ENCODE data around the gene HOXC5.

DNA sequence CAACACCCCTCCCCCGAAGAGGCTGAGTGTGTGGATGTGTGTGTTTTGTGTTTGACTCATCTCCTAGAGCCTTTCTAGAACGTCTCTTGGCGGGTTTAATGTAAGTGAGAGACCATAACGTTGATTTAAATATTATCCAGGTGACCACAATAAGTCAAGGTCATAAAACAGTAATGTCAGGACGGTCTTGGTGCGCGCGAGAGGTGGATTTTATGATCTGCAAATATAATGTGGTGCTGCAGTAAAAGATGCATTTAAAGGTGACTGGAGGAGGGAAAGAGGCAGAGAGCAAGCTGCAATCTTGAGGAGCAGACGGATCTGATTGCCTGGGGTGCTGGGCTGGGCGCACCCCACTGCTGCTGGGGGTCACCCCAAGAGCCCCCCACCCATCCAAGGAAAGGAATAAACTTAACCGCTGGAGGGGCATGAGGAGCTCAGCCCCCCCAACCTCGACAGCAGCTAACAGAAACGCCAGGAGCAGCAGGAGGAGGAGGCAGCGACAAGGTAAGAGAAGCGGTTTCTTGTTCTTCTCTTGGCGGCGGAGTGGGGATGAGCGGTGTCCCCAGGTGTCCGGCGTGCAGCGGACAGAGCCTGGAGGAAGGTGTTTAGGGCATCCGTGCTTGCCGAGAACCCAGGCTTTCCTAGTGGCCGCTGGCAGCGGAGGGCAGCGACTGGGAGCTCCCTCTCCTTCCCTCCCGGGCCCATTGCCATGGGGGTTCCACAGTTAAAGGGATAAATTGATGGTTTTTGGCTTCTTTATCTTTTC, 42.4 kb upstream of the HOXC5 start:
- no peak for TF ChIP-seq TAF1 (IDR thresholded peaks at IDR 0.05; ENCODE audit: borderline replicate concordance, insufficient read depth, low read length)
- TF ChIP-seq, protein P1, sequence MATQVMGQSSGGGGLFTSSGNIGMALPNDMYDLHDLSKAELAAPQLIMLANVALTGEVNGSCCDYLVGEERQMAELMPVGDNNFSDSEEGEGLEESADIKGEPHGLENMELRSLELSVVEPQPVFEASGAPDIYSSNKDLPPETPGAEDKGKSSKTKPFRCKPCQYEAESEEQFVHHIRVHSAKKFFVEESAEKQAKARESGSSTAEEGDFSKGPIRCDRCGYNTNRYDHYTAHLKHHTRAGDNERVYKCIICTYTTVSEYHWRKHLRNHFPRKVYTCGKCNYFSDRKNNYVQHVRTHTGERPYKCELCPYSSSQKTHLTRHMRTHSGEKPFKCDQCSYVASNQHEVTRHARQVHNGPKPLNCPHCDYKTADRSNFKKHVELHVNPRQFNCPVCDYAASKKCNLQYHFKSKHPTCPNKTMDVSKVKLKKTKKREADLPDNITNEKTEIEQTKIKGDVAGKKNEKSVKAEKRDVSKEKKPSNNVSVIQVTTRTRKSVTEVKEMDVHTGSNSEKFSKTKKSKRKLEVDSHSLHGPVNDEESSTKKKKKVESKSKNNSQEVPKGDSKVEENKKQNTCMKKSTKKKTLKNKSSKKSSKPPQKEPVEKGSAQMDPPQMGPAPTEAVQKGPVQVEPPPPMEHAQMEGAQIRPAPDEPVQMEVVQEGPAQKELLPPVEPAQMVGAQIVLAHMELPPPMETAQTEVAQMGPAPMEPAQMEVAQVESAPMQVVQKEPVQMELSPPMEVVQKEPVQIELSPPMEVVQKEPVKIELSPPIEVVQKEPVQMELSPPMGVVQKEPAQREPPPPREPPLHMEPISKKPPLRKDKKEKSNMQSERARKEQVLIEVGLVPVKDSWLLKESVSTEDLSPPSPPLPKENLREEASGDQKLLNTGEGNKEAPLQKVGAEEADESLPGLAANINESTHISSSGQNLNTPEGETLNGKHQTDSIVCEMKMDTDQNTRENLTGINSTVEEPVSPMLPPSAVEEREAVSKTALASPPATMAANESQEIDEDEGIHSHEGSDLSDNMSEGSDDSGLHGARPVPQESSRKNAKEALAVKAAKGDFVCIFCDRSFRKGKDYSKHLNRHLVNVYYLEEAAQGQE (IDR thresholded peaks at IDR 0.05; ENCODE audit: insufficient read depth in 1 of 2, low read depth in 2 of 2, low read length in 2 of 2), result no peak
- TF ChIP-seq POLR2AphosphoS5 (IDR thresholded peaks at IDR 0.05; ENCODE audit: low read depth, low read length), result no peak
- TF ChIP-seq SIN3A (IDR thresholded peaks at IDR 0.05; ENCODE audit: borderline replicate concordance, insufficient read depth, low read length), result no peak
